Measurements from ENCODE around the gene CTSD. TPM values are rescaled to one million over a fixed set of nuclear protein-coding genes. Genes with fewer than 3 reads are reported as not detected.

The CTSD gene
- total and polyA plus RNA-seq, 5 donors from 2014 or later = 104 to 175 (median 151) TPM

DNA sequence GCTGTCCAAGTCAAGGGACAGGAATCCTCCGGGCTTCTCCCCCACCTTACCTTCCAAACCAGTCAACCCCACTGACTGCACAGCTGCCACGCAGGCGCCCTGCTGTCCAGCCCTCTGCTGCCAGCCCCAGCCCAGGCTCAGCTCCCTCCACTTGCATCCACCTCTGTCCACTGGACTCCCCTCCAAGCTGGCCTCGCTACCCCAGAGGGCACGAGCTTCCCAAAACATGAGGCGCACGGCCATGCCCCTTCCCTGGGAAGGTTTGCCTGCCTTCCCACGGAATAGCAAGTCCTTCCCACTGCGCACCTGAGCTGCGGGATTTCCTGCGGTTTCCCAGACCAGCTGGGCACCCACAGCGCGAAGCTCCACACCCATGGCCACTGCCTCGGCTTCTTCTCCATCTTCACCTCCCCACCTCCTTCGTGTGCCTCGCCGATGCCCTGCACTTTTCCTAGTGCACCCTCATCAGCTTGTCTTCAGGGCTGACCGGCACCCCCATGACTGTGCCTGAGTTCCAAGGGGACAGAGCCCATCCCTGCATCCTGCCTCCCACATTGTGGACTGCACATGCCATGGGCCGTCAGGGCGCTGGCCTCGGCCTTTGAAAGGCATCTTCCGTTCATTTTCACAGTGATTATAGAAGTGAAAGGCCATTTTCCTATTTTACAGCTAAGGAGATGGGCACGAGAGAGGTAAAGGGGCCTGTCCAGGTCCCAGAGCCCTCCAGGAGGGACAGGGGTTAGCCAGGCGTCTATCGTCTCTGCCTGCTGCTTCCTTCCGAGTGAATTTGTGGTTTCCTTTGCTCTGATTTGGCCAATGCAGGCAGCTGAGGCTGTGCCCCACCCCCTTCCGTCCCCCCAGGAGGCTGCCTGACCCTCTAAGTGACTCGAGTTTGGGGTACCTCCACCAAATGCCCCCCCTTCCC, 29.7 kb downstream of the CTSD start:
- Mint-ChIP-seq H3K9me3 (peaks cover 1 to 22% (median 6%) of the 10 kb centered on the region in 7 donors), H3K27me3 (peaks cover 2% of the 10 kb centered on the region), H3K27ac (peak overlapping the region in 1 of 3 donors; percentile 59), H3K4me3 (no peak overlapping the region), H3K4me1 (peaks cover 1 to 19% (median 6%) of the 10 kb centered on the region in 4 donors), H3K36me3 (peaks cover 4% of the 10 kb centered on the region)
- Histone ChIP-seq H3K9me3 (ENCODE audit: control insufficient read depth in 2 of 2, low read length in 2 of 2) (peaks cover 14 to 17% of the 10 kb centered on the region in 2 experiments), H3K4me1 (ENCODE audit: control insufficient read depth, insufficient read depth, low read length, poor library complexity, severe bottlenecking) (peaks cover 9% of the 10 kb centered on the region), H3K36me3 (ENCODE audit: control insufficient read depth, insufficient read depth, low read length) (no peaks in the 10 kb centered on the region), H3K4me3 (ENCODE audit: low read depth, low read length) (no peak overlapping the region), H3K27ac (ENCODE audit: insufficient read depth, low read length, poor library complexity, severe bottlenecking) (no peak overlapping the region), H3K27me3 (ENCODE audit: control insufficient read depth, insufficient read depth, low read length) (peaks cover 3% of the 10 kb centered on the region)
- ATAC-seq (ENCODE audit: low read depth in 2 of 2) (no peak), DNase-seq (no peak)

DNA sequence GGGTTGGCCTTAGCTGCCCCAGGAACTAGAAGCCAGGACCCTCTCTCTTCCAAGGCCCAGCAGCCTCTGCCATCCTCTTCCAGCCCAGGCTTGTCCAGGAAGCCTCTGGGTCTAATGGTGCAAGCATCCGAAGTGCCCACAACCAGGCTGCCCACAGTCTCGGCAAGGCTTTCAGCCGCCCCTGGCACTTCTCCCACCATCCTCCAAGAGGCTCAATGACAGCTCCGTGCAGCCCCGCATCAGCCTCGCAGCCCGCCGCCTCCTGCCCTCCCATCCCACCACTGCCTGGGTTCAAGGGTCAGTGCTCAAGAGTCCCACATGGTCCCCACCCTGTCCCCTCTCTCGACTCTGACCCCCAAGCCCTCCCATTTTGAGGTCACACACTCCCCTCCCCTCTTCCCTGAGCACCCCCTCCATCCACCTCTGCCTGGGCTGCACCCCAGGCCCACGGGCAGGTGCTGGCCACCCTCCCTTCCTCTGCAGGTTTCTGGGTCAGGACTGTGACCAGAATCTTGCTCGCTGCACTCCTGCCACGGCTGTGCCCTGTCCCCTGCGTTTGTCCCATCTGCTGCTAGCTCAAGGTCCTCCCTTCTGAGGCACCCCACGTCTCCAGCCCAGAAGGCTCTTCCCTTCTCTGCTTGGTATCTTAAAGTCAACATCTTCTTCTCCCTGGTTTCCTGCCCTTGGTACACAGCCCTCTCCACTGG, 30.6 kb downstream of the CTSD start:
- Histone ChIP-seq H3K4me1 (ENCODE audit: control insufficient read depth, insufficient read depth, low read length, poor library complexity, severe bottlenecking) (peaks cover 9% of the 10 kb centered on the region), H3K4me3 (ENCODE audit: low read depth, low read length) (no peak overlapping the region), H3K9me3 (ENCODE audit: control insufficient read depth in 2 of 2, low read length in 2 of 2) (peaks cover 14 to 17% of the 10 kb centered on the region in 2 experiments), H3K27ac (ENCODE audit: insufficient read depth, low read length, poor library complexity, severe bottlenecking) (no peak overlapping the region), H3K36me3 (ENCODE audit: control insufficient read depth, insufficient read depth, low read length) (no peaks in the 10 kb centered on the region), H3K27me3 (ENCODE audit: control insufficient read depth, insufficient read depth, low read length) (peaks cover 7% of the 10 kb centered on the region)
- ATAC-seq (ENCODE audit: low read depth in 2 of 2) = no peak
- Mint-ChIP-seq H3K9me3 (peaks cover 1 to 22% (median 6%) of the 10 kb centered on the region in 7 donors), H3K27ac (peak overlapping the region in 1 of 3 donors; percentile 44), H3K4me1 (peaks cover 4 to 26% (median 7%) of the 10 kb centered on the region in 4 donors), H3K4me3 (no peak overlapping the region), H3K27me3 (peaks cover 10% of the 10 kb centered on the region), H3K36me3 (peaks cover 4% of the 10 kb centered on the region)
- DNase-seq = no peak

DNA sequence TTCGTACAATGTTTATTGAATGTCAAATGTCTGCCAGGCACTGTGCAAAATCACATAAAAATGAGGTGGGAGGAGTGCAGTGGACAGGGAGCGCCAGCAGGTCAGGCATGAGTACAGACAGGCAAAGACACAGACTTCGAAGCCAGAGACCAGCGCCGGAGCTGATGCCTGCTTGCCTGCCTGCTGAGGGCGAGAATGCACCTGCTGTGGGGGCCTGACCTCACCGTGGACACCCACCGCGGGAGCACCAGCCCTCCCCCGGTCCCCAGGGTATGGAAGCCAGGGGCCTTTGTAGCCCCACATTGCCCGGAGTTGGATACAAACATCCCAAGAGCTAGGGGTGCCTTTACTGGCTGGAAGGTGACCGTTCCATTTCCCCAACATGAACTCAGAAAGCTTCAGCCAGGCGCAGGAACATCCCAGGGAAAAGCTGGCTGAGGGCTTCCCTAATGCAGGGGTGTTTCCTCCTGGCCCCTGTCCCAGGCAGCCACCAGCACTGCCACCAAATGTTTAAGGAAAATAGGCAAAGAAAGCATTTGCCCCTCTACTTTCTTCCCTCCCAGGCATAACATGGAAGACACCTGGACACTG, 31.2 kb downstream of the CTSD start:
- Mint-ChIP-seq H3K27me3 (peaks cover 17% of the 10 kb centered on the region), H3K4me1 (peaks cover 4 to 27% (median 7%) of the 10 kb centered on the region in 4 donors), H3K9me3 (peaks cover 1 to 20% (median 5%) of the 10 kb centered on the region in 7 donors), H3K4me3 (no peak overlapping the region), H3K36me3 (peaks cover 4% of the 10 kb centered on the region), H3K27ac (no peak overlapping the region)
- H3K36me3 ChIP-seq (ENCODE audit: control insufficient read depth, insufficient read depth, low read length) = no peaks in the 10 kb centered on the region
- no peak overlapping the region for H3K27ac ChIP-seq (ENCODE audit: insufficient read depth, low read length, poor library complexity, severe bottlenecking)
- DNase-seq (no peak), ATAC-seq (ENCODE audit: low read depth in 2 of 2) (no peak)
- peaks cover 13 to 16% of the 10 kb centered on the region in 2 experiments for H3K9me3 ChIP-seq (ENCODE audit: control insufficient read depth in 2 of 2, low read length in 2 of 2)
- H3K27me3 ChIP-seq (ENCODE audit: control insufficient read depth, insufficient read depth, low read length) = peaks cover 11% of the 10 kb centered on the region
- H3K4me1 ChIP-seq (ENCODE audit: control insufficient read depth, insufficient read depth, low read length, poor library complexity, severe bottlenecking) = peaks cover 9% of the 10 kb centered on the region
- no peak overlapping the region for H3K4me3 ChIP-seq (ENCODE audit: low read depth, low read length)

DNA sequence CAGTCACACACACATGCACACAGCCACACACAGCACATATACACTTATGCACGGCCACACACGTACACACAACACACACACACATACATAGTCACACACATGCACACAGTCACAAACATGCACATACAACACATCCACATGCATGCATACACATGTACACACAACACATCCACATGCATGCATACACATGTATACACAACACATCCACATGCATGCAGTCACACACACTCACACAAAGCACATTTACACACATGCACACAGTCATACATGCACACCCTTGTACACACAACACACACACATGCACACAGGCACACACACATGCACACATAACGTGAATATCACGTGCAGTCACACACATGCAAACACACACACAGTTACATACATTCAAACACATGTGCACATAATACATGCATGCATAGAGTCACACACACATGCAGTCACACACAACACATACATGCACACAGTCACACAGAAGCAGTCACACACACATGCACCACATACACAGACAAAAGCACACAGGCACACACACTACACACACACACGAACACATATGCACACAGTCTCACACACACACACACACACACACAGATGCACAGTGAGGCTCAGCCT, 32.2 kb downstream of the CTSD start:
- peak overlapping the region in 1 of 3 donors; percentile 79 for H3K27ac Mint-ChIP-seq
- no peak for ATAC-seq (ENCODE audit: low read depth in 2 of 2)
- Histone ChIP-seq H3K27me3 (ENCODE audit: control insufficient read depth, insufficient read depth, low read length) (peaks cover 11% of the 10 kb centered on the region), H3K27ac (ENCODE audit: insufficient read depth, low read length, poor library complexity, severe bottlenecking) (no peak overlapping the region), H3K4me1 (ENCODE audit: control insufficient read depth, insufficient read depth, low read length, poor library complexity, severe bottlenecking) (peaks cover 9% of the 10 kb centered on the region), H3K4me3 (ENCODE audit: low read depth, low read length) (no peak overlapping the region), H3K9me3 (ENCODE audit: control insufficient read depth in 2 of 2, low read length in 2 of 2) (peaks cover 5 to 8% of the 10 kb centered on the region in 2 experiments), H3K36me3 (ENCODE audit: control insufficient read depth, insufficient read depth, low read length) (no peaks in the 10 kb centered on the region)
- peaks cover under 1 to 12% (median 5%) of the 10 kb centered on the region in 7 donors for H3K9me3 Mint-ChIP-seq
- H3K36me3 Mint-ChIP-seq = peaks cover 4% of the 10 kb centered on the region
- H3K4me3 Mint-ChIP-seq = no peak overlapping the region
- DNase-seq = no peak
- H3K27me3 Mint-ChIP-seq = peaks cover 22% of the 10 kb centered on the region
- peaks cover 4 to 27% (median 7%) of the 10 kb centered on the region in 4 donors for H3K4me1 Mint-ChIP-seq

DNA sequence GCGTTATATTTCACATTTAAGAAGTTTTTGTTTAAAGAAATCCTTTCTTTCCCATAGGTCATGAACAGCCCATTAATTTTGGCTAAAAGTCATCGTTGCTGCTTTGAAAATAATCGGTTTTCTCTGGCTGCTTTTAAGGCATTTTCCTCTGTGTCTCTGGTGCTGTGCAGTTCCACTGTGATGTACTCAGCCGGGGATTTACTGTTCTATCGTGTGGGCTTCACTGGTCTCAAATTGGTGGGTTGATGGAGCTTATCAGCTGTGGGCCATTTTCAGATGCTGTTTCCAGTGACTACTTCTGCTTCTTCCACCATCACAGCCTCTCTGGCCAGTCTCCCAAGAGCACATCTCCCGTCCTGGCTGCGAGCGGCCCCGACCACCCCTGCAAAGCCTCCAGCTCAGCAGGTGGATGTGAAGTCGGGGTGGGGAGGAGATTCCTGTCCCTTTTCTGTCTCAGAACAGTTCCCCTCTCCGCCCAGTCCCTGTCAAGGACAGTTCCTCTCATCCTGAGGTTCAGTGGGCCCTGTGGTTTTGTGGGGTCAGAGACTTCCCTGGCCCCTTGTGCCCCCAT, 33.6 kb downstream of the CTSD start:
- H3K4me1 ChIP-seq (ENCODE audit: control insufficient read depth, insufficient read depth, low read length, poor library complexity, severe bottlenecking) = peaks cover 9% of the 10 kb centered on the region
- DNase-seq (no peak), ATAC-seq (ENCODE audit: low read depth in 2 of 2) (no peak)
- no peaks in the 10 kb centered on the region for H3K36me3 ChIP-seq (ENCODE audit: control insufficient read depth, insufficient read depth, low read length)
- Mint-ChIP-seq H3K4me1 (peaks cover 0 to 27% (median 7%) of the 10 kb centered on the region in 4 donors), H3K9me3 (no peaks in the 10 kb centered on the region), H3K27me3 (peaks cover 22% of the 10 kb centered on the region), H3K27ac (no peak overlapping the region), H3K36me3 (no peaks in the 10 kb centered on the region), H3K4me3 (no peak overlapping the region)
- no peak overlapping the region for H3K4me3 ChIP-seq (ENCODE audit: low read depth, low read length)
- no peak overlapping the region for H3K27ac ChIP-seq (ENCODE audit: insufficient read depth, low read length, poor library complexity, severe bottlenecking)
- peaks cover 11% of the 10 kb centered on the region for H3K27me3 ChIP-seq (ENCODE audit: control insufficient read depth, insufficient read depth, low read length)
- no peaks in the 10 kb centered on the region for H3K9me3 ChIP-seq (ENCODE audit: control insufficient read depth in 2 of 2, low read length in 2 of 2)

DNA sequence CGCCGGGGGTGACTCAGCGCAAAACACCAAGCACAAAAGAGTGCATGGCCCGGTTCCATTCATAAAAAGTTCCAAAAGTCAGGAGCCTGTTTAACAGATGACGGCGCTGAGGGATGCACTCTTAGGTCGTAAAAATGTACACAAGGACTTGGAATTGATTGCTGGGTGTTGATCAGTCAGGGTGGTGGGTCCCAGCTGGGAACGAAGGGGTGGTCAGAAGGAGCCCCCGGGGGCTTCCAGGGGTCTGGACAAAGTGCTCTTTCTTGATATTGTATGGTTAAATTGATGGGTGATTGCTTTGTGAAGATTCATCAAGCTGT, 34.1 kb downstream of the CTSD start:
- Mint-ChIP-seq H3K27ac (no peak overlapping the region), H3K36me3 (no peaks in the 10 kb centered on the region), H3K27me3 (peaks cover 24% of the 10 kb centered on the region), H3K9me3 (no peaks in the 10 kb centered on the region), H3K4me1 (peaks cover 0 to 27% (median 7%) of the 10 kb centered on the region in 4 donors), H3K4me3 (no peak overlapping the region)
- ATAC-seq (ENCODE audit: low read depth in 2 of 2) (no peak), DNase-seq (no peak)
- H3K27me3 ChIP-seq (ENCODE audit: control insufficient read depth, insufficient read depth, low read length) = peaks cover 11% of the 10 kb centered on the region
- no peak overlapping the region for H3K4me3 ChIP-seq (ENCODE audit: low read depth, low read length)
- no peak overlapping the region for H3K27ac ChIP-seq (ENCODE audit: insufficient read depth, low read length, poor library complexity, severe bottlenecking)
- H3K9me3 ChIP-seq (ENCODE audit: control insufficient read depth in 2 of 2, low read length in 2 of 2) = no peaks in the 10 kb centered on the region
- H3K36me3 ChIP-seq (ENCODE audit: control insufficient read depth, insufficient read depth, low read length) = no peaks in the 10 kb centered on the region
- peaks cover 9% of the 10 kb centered on the region for H3K4me1 ChIP-seq (ENCODE audit: control insufficient read depth, insufficient read depth, low read length, poor library complexity, severe bottlenecking)
